ENCODE measurements around the gene SMG6.

Gene SMG6

GRCh38 chr17:2237521-2237921 is 66.1 kb downstream of the SMG6 start:
- DNase-seq, result peak; percentile 65 to 75
- Histone ChIP-seq H3K4me3 (no peak overlapping the region), H3K27me3 (no peaks in the 10 kb centered on the region), H3K9me3 (no peaks in the 10 kb centered on the region), H3K27ac (peak overlapping the region; percentile 57 to 62), H3K4me1 (peaks cover 0 to 80% (median 49%) of the 10 kb centered on the region in 4 donors), H3K36me3 (peaks cover 0 to 10% (median under 1%) of the 10 kb centered on the region in 3 donors)
- no peak for TF ChIP-seq CTCF (IDR thresholded peaks at IDR 0.05)
- intact Hi-C loops (cut with DNase I; ENCODE audit: low total_unique reads), result no loop called here

- H3K4me3 ChIP-seq, result no peak overlapping the region
- H3K27ac ChIP-seq, result peak overlapping the region; percentile 34 to 41
- peaks cover 0 to 10% (median 0%) of the 10 kb centered on the region in 3 donors for H3K36me3 ChIP-seq
Measured at GRCh38 chr17:2235792-2236366, 67.7 kb downstream of the SMG6 start.

GRCh38 chr17:2235265-2235664 is 68.3 kb downstream of the SMG6 start:
- no peak for TF ChIP-seq CTCF (IDR thresholded peaks at IDR 0.05)
- intact Hi-C loops (cut with DNase I; ENCODE audit: low total_unique reads), result no loop called here
- Histone ChIP-seq H3K27me3 (no peaks in the 10 kb centered on the region), H3K9me3 (no peaks in the 10 kb centered on the region), H3K27ac (peak overlapping the region; percentile 34 to 41), H3K36me3 (peaks cover 0 to 10% (median 0%) of the 10 kb centered on the region in 3 donors), H3K4me3 (no peak overlapping the region), H3K4me1 (peaks cover 0 to 90% (median 47%) of the 10 kb centered on the region in 4 donors)
- peak in 1 of 2 donors; percentile 10 for DNase-seq

More at GRCh38 chr17:2235792-2236366, 67.7 kb downstream of the SMG6 start:
- intact Hi-C loops (cut with DNase I; ENCODE audit: low total_unique reads), result no loop called here
- Histone ChIP-seq H3K9me3 (no peaks in the 10 kb centered on the region), H3K4me1 (peaks cover 0 to 96% (median 51%) of the 10 kb centered on the region in 4 donors), H3K27me3 (no peaks in the 10 kb centered on the region)
- no peak for TF ChIP-seq CTCF (IDR thresholded peaks at IDR 0.05)
- DNase-seq, result peak; percentile 65 to 71

- Histone ChIP-seq H3K36me3 (peaks cover 0 to 10% (median 0%) of the 10 kb centered on the region in 3 donors), H3K27me3 (no peaks in the 10 kb centered on the region), H3K4me3 (no peak overlapping the region), H3K4me1 (peaks cover 0 to 74% (median 38%) of the 10 kb centered on the region in 4 donors), H3K9me3 (no peaks in the 10 kb centered on the region), H3K27ac (peak overlapping the region in 1 of 2 donors; percentile 46)
- TF ChIP-seq CTCF (IDR thresholded peaks at IDR 0.05), result no peak
- intact Hi-C loops (cut with DNase I; ENCODE audit: low total_unique reads), result no loop called here
- DNase-seq, result peak in 1 of 2 donors; percentile 67
Measured at GRCh38 chr17:2233441-2233947, 70.1 kb downstream of the SMG6 start.

- intact Hi-C loops (cut with DNase I; ENCODE audit: low total_unique reads), result no loop called here
- Histone ChIP-seq H3K4me3 (no peak overlapping the region), H3K27me3 (no peaks in the 10 kb centered on the region), H3K9me3 (no peaks in the 10 kb centered on the region), H3K4me1 (peaks cover 0 to 62% (median 26%) of the 10 kb centered on the region in 4 donors), H3K27ac (peak overlapping the region; percentile 18 to 46), H3K36me3 (peaks cover 0 to 10% (median 0%) of the 10 kb centered on the region in 3 donors)
- peak in 1 of 2 donors; percentile 54 for DNase-seq
- no peak for TF ChIP-seq CTCF (IDR thresholded peaks at IDR 0.05)
Measured at GRCh38 chr17:2232244-2232638, 71.3 kb downstream of the SMG6 start.
